GM23248 (cell line): ENCODE data around the gene BUD31. TPM values are rescaled to one million over a fixed set of nuclear protein-coding genes. Genes with fewer than 3 reads are reported as not detected.

Source experiments
- DNase-seq: peaks from one replicate; pipeline ENCODE4 v3.0.0-alpha.2; 2015
- H2AFZ ChIP-seq: fragments of 200-600 bp; sonication (generic); 2 replicates; pipeline ENCODE4 v1.6.1; 2016; ENCODE audit warnings: antibody characterized with exemption
- H3F3A ChIP-seq: fragments of 200-600 bp; sonication (generic); 2 replicates; pipeline ENCODE4 v1.6.1; 2016; ENCODE audit warnings: mild to moderate bottlenecking, antibody characterized with exemption, mixed run types; ENCODE audit not compliant: insufficient read depth
- H3K27ac ChIP-seq: fragments of 200-600 bp; sonication (generic); 2 replicates; pipeline ENCODE4 v1.5.1; 2016; ENCODE audit warnings: mild to moderate bottlenecking
- H3K27me3 ChIP-seq: fragments of 200-600 bp; sonication (generic); replicated peaks from 2 replicates; pipeline ENCODE4 v1.6.1; 2016; ENCODE audit warnings: mild to moderate bottlenecking; ENCODE audit not compliant: insufficient read depth
- H3K36me3 ChIP-seq: fragments of 200-600 bp; sonication (generic); 2 replicates; pipeline ENCODE4 v1.6.1; 2016; ENCODE audit warnings: low read depth, mild to moderate bottlenecking
- H3K4me1 ChIP-seq: fragments of 200-600 bp; sonication (generic); 2 replicates; pipeline ENCODE4 v1.6.1; 2016; ENCODE audit warnings: mild to moderate bottlenecking; ENCODE audit not compliant: insufficient read depth
- H3K4me2 ChIP-seq: fragments of 200-600 bp; sonication (generic); one replicate; pipeline ENCODE4 v1.6.1; 2016; ENCODE audit warnings: mild to moderate bottlenecking; ENCODE audit not compliant: unreplicated experiment
- H3K4me3 ChIP-seq: fragments of 200-600 bp; sonication (generic); 2 replicates; pipeline ENCODE4 v1.5.1; 2016; ENCODE audit warnings: mild to moderate bottlenecking
- H3K79me2 ChIP-seq: fragments of 200-600 bp; sonication (generic); 2 replicates; pipeline ENCODE4 v1.6.1; 2016; ENCODE audit warnings: mild to moderate bottlenecking; ENCODE audit not compliant: insufficient read depth
- H3K9ac ChIP-seq: fragments of 200-600 bp; sonication (generic); 2 replicates; pipeline ENCODE4 v1.6.1; 2016; ENCODE audit warnings: mild to moderate bottlenecking
- H3K9me2 ChIP-seq: fragments of 200-600 bp; sonication (generic); 2 replicates; pipeline ENCODE4 v1.6.1; 2016; ENCODE audit warnings: mixed run types, mild to moderate bottlenecking, moderate library complexity; ENCODE audit not compliant: insufficient read depth
- H3K9me3 ChIP-seq: fragments of 200-600 bp; sonication (generic); one replicate; pipeline ENCODE4 v1.6.1; 2017; ENCODE audit warnings: low read depth
- H4K20me1 ChIP-seq: fragments of 200-600 bp; sonication (generic); 2 replicates; pipeline ENCODE4 v1.6.0; 2016; ENCODE audit not compliant: insufficient read depth
- EZH2 ChIP-seq: fragments of 200-600 bp; sonication (generic); IDR thresholded peaks from 2 replicates; pipeline ENCODE4 v1.6.1; 2018; ENCODE audit warnings: antibody characterized with exemption, mild to moderate bottlenecking; ENCODE audit not compliant: insufficient read depth, poor library complexity, severe bottlenecking
- EZH2phosphoT487 ChIP-seq: fragments of 200-600 bp; sonication (generic); IDR thresholded peaks from 2 replicates; pipeline ENCODE4 v1.6.1; 2018; ENCODE audit warnings: antibody characterized with exemption, moderate library complexity, mild to moderate bottlenecking, low read depth; ENCODE audit not compliant: insufficient read depth
- WGBS, 2 experiments: methylation state at CpG; one replicate each; pipeline ENCODE4 v1.1.6; 2015 to 2017; ENCODE audit warnings: low lambda C conversion rate in 2 of 2, low coverage in 1 of 2; ENCODE audit errors: missing lambda C conversion rate in 2 of 2; 5-methylcytosine and 5-hydroxymethylcytosine counted together
- in situ Hi-C: fragments of 300-500 bp; cut with MboI; formaldehyde crosslinking; loops from 2 replicates; pipeline ENCODE4 v1.15.0; 2020
- polyA plus RNA-seq: library from polyadenylated mRNA; unstranded; fragments of >200 nt; fragmentation: Nextera tagmentation; extraction: Ambion mirVana; gene quantifications from 2 replicates; pipeline ENCODE4 v1.2.1, GENCODE V29; 2016
- total RNA-seq: library from RNA; depleted of rRNA; stranded (reverse); fragments of >200 nt; shearing (Covaris generic); gene quantifications from 2 replicates; pipeline ENCODE4 v1.2.3, GENCODE V29; 2014

Gene BUD31
- total and polyA plus RNA-seq, 2 experiments from 2014 or later = 71.8 to 318 TPM

DNA sequence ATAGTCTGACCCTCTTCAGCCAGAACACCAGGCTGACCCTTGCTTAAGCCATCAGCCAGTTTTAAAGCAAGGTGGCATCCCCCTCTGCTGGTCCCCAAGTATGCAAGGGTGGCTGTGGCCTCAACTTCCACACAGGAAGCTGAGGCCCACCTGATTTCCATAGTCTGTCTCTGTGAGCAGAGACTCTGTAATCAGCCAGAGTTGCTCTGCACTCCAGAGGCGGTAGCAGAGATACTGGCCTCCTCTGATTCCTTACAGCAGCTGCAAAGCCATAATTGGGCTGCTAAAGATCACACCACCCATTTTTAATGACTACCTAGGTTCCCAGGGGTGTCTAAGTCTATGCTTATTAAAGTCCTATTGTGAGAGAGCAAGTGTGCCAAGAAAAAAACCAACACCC, 2.2 kb upstream of the BUD31 start:
- H3K27me3 ChIP-seq = no peaks in the 10 kb centered on the region
- H3F3A ChIP-seq = peaks cover 27% of the 10 kb centered on the region
- H3K4me3 ChIP-seq = peak overlapping the region; percentile 100
- no peak for DNase-seq
- H3K4me2 ChIP-seq = peak overlapping the region; percentile 100
- H2AFZ ChIP-seq = no peak overlapping the region
- peak overlapping the region; percentile 98 for H3K9ac ChIP-seq
- in situ Hi-C loops = no loop called here
- peaks cover 31% of the 10 kb centered on the region for H3K4me1 ChIP-seq
- no peaks in the 10 kb centered on the region for H3K9me3 ChIP-seq
- no peak overlapping the region for H3K27ac ChIP-seq
- 0 out of 2 replicates have a peak, but pooled peaks cover 9% of the 10 kb centered on the region for H4K20me1 ChIP-seq
- 94 to 100% methylated on average over 1 of the region's 1 CpG for WGBS, 2 experiments
- TF ChIP-seq EZH2phosphoT487 (no peak), EZH2 (no peak)
- H3K79me2 ChIP-seq = peaks cover 94% of the 10 kb centered on the region
- peaks cover 31% of the 10 kb centered on the region for H3K36me3 ChIP-seq
- no peaks in the 10 kb centered on the region for H3K9me2 ChIP-seq

DNA sequence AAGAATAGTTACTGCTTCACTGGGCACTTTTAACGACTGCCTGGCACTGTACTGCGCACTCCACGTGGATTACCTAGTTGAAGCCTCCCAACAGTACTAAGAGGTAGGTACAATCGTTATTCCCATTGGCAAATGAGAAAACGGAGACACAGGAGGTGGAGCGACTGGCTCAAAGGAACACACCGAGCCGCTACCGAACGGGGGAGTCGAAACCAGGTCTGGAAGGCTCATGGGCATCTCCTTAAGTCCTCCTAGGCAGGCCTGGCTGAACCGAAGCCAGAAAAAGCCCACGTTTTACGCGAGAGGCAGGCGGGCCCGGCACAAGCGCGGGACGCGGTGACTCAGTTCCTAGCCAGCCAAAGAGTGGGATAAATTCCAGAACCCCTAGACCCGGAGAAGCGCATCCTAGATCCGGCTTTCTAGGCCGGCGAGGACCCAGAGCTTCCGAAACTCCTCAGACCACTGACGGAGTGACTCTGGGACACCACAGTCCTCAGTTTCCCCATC, 844 bp upstream of the BUD31 start:
- 1% methylated on average over 26 to 28 of the region's 28 CpGs for WGBS, 2 experiments
- no peaks in the 10 kb centered on the region for H3K27me3 ChIP-seq
- no peaks in the 10 kb centered on the region for H3K9me2 ChIP-seq
- no peak for TF ChIP-seq EZH2
- TF ChIP-seq EZH2phosphoT487 = no peak
- H2AFZ ChIP-seq = peak overlapping the region; percentile 64
- peaks cover 29% of the 10 kb centered on the region for H3K36me3 ChIP-seq
- H3K9ac ChIP-seq = peak overlapping the region; percentile 98
- peaks cover 27% of the 10 kb centered on the region for H3F3A ChIP-seq
- H4K20me1 ChIP-seq = 0 out of 2 replicates have a peak, but pooled peaks cover 9% of the 10 kb centered on the region
- peak overlapping the region; percentile 100 for H3K4me3 ChIP-seq
- in situ Hi-C loops = no loop called here
- H3K79me2 ChIP-seq = peaks cover 95% of the 10 kb centered on the region
- H3K4me2 ChIP-seq = peak overlapping the region; percentile 100
- H3K9me3 ChIP-seq = no peaks in the 10 kb centered on the region
- H3K4me1 ChIP-seq = peaks cover 31% of the 10 kb centered on the region
- peak; percentile 97 for DNase-seq
- peak overlapping the region; percentile 96 for H3K27ac ChIP-seq

DNA sequence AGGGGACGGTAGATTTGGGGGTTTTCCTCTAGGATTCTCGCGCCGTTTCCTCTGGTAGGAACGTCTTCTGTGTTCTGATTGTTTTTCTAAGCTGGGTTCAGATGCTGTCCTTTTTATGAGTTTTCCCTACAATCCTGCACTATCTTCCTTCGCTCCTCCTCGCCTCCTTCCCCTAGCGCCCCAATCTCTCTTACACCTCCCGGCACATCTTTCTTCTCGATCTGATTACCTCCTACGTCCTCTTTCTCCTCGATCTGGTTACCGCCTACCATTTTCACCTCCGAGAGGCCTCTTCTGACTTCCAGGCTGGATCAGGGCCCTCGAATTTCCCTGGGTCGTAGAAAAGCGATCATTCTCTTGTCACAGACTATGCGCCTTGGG, 413 bp downstream of the BUD31 start:
- no peaks in the 10 kb centered on the region for H3K9me3 ChIP-seq
- H3K9me2 ChIP-seq = no peaks in the 10 kb centered on the region
- H3K4me1 ChIP-seq = peaks cover 28% of the 10 kb centered on the region
- no peak for TF ChIP-seq EZH2phosphoT487
- no peak for TF ChIP-seq EZH2
- 1 to 3% methylated on average over 18 of the region's 18 CpGs for WGBS, 2 experiments
- H3K27me3 ChIP-seq = no peaks in the 10 kb centered on the region
- 0 out of 2 replicates have a peak, but pooled peaks cover 9% of the 10 kb centered on the region for H4K20me1 ChIP-seq
- H3F3A ChIP-seq = peaks cover 28% of the 10 kb centered on the region
- in situ Hi-C loops = no loop called here
- H3K79me2 ChIP-seq = peaks cover 95% of the 10 kb centered on the region
- DNase-seq = peak; percentile 57
- peak overlapping the region; percentile 96 for H3K27ac ChIP-seq
- peak overlapping the region; percentile 98 for H3K9ac ChIP-seq
- H2AFZ ChIP-seq = peak overlapping the region; percentile 64
- peak overlapping the region; percentile 100 for H3K4me2 ChIP-seq
- peak overlapping the region; percentile 100 for H3K4me3 ChIP-seq
- peaks cover 34% of the 10 kb centered on the region for H3K36me3 ChIP-seq

DNA sequence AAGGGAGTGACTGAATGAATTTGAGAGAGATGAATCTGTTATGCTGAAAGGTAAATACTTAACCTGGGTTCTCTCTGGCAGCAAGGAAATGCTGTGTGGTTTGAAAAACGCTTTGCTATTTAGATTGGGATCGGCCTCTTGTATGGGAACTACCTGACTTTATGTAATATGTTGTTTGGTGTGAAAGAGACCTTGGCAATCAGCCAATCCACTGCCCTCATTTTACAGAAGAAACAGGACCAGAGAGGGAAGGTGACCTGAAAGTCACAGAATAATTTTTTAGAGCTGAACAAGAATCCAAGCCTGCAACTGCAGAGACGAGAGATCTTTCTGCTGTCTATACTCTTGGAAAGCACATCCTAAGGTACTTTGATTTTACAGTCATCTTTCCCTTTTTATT, 1.0 kb downstream of the BUD31 start:
- Histone ChIP-seq H3K4me2 (peak overlapping the region; percentile 100), H2AFZ (no peak overlapping the region), H3K36me3 (peaks cover 40% of the 10 kb centered on the region), H3F3A (peaks cover 35% of the 10 kb centered on the region), H3K79me2 (peaks cover 95% of the 10 kb centered on the region), H4K20me1 (0 out of 2 replicates have a peak, but pooled peaks cover 9% of the 10 kb centered on the region), H3K9me2 (no peaks in the 10 kb centered on the region), H3K4me3 (peak overlapping the region; percentile 100), H3K9me3 (no peaks in the 10 kb centered on the region), H3K9ac (peak overlapping the region; percentile 98), H3K27me3 (no peaks in the 10 kb centered on the region), H3K4me1 (peaks cover 24% of the 10 kb centered on the region), H3K27ac (peak overlapping the region; percentile 96)
- WGBS, 2 experiments = 23 to 26% methylated on average over 3 of the region's 3 CpGs
- in situ Hi-C loops = no loop called here
- TF ChIP-seq EZH2 (no peak), EZH2phosphoT487 (no peak)
- DNase-seq = peak; percentile 30
